H1 (cell line): ENCODE results near the gene SIX5. TPM values are rescaled to one million over a fixed set of nuclear protein-coding genes. Genes with fewer than 3 reads are reported as not detected.

Experiments
- ATF2 ChIP-seq: IDR thresholded peaks from 2 replicates; pipeline ENCODE4 v1.6.1; 2012; ENCODE audit warnings: low read length, inconsistent platforms
- CBX8 ChIP-seq: fragments of 300-800, 300-1000 bp; sonication (generic); IDR thresholded peaks from 2 replicates; pipeline ENCODE4 v1.7.1; 2016; ENCODE audit warnings: low read depth, low read length, borderline replicate concordance
- CHD1 ChIP-seq: IDR thresholded peaks from 2 replicates; pipeline ENCODE4 v1.6.1; 2012; ENCODE audit warnings: low read depth, low read length, improper control_type of control experiment
- CTCF ChIP-seq, 3 experiments: IDR thresholded peaks; 1 replicate in 2 of 3; 2 replicates in 1 of 3; pipeline versions ENCODE4 v1.5.1 to v1.6.1; 2011; ENCODE audit warnings: low read length in 3 of 3, mild to moderate bottlenecking in 3 of 3, inconsistent platforms in 2 of 3, low read depth in 1 of 3, moderate library complexity in 1 of 3; ENCODE audit not compliant: insufficient read depth in 1 of 3; ENCODE audit errors: control extremely low read depth in 1 of 3
- EP300 ChIP-seq, 2 experiments: IDR thresholded peaks; 1 replicate in 1 of 2; 2 replicates in 1 of 2; pipeline ENCODE4 v1.6.1; 2011 to 2012; ENCODE audit warnings: low read depth in 2 of 2, low read length in 2 of 2, mild to moderate bottlenecking in 2 of 2, borderline replicate concordance in 1 of 2, inconsistent platforms in 1 of 2, moderate library complexity in 1 of 2
- GABPA ChIP-seq: IDR thresholded peaks from 2 replicates; pipeline ENCODE4 v1.6.1; 2011; ENCODE audit warnings: mild to moderate bottlenecking, low read length, moderate library complexity, borderline replicate concordance; ENCODE audit not compliant: insufficient read depth
- HDAC2 ChIP-seq, 2 experiments: fragments of 300-600 bp in 1 of 2; sonication (generic) in 1 of 2; IDR thresholded peaks; 2 replicates each; pipeline ENCODE4 v1.6.1; 2011 to 2012; ENCODE audit warnings: low read depth in 2 of 2, low read length in 2 of 2, mild to moderate bottlenecking in 2 of 2, moderate library complexity in 2 of 2, borderline replicate concordance in 1 of 2, inconsistent platforms in 1 of 2
- KDM1A ChIP-seq: fragments of 200-600, 300-600 bp; sonication (generic); IDR thresholded peaks from 2 replicates; pipeline ENCODE4 v1.7.1; 2016; ENCODE audit warnings: mild to moderate bottlenecking, low read length, borderline replicate concordance
- NANOG ChIP-seq: IDR thresholded peaks from 2 replicates; pipeline ENCODE4 v1.6.1; 2011; ENCODE audit warnings: low read length, low read depth, mild to moderate bottlenecking, inconsistent platforms; ENCODE audit not compliant: insufficient read depth, poor library complexity, severe bottlenecking
- POU5F1 ChIP-seq: IDR thresholded peaks from 2 replicates; pipeline ENCODE4 v1.6.1; 2011; ENCODE audit warnings: low read depth, mild to moderate bottlenecking, low read length, moderate library complexity
- RBBP5 ChIP-seq: IDR thresholded peaks from 2 replicates; pipeline ENCODE4 v1.7.1; 2012; ENCODE audit warnings: low read depth, mild to moderate bottlenecking, inconsistent platforms, low read length, moderate library complexity, borderline replicate concordance
- SAP30 ChIP-seq: fragments of 300-600 bp; sonication (generic); IDR thresholded peaks from 2 replicates; pipeline ENCODE4 v1.7.1; 2012; ENCODE audit warnings: low read length, moderate library complexity, mild to moderate bottlenecking, inconsistent platforms; ENCODE audit not compliant: insufficient read depth, insufficient replicate concordance
- SIX5 ChIP-seq: IDR thresholded peaks from 2 replicates; pipeline ENCODE4 v1.6.1; 2011; ENCODE audit warnings: mild to moderate bottlenecking, low read depth, low read length
- SP4 ChIP-seq: IDR thresholded peaks from 2 replicates; pipeline ENCODE4 v1.6.1; 2012; ENCODE audit warnings: low read length, inconsistent platforms
- SRF ChIP-seq: IDR thresholded peaks from 2 replicates; pipeline ENCODE4 v1.6.1; 2011; ENCODE audit warnings: mild to moderate bottlenecking, low read depth, low read length, moderate library complexity
- TAF1 ChIP-seq: IDR thresholded peaks from 2 replicates; pipeline ENCODE4 v1.6.1; 2011; ENCODE audit warnings: mild to moderate bottlenecking, low read depth, low read length
- TAF7 ChIP-seq: optimal IDR thresholded peaks from 2 replicates; pipeline ENCODE3; 2011; ENCODE audit warnings: low read depth, mild to moderate bottlenecking, inconsistent platforms, low read length, moderate library complexity, borderline replicate concordance
- polyA plus RNA-seq, 7 experiments: library from polyadenylated mRNA; depleted of rRNA in 3 of 7; stranded (reverse) in 5 of 7; unstranded in 2 of 7; fragments of >200 nt in 5 of 7; fragments of 200-250 nt in 2 of 7; gene quantifications; 1 replicate in 5 of 7; 2 replicates in 1 of 7; 4 replicates in 1 of 7; pipeline versions ENCODE4 v1.2.1 to v1.2.3, GENCODE V29; 2011 to 2013; ENCODE audit warnings: missing spikeins in 2 of 7, mixed read lengths in 2 of 7
- total RNA-seq: library from RNA; stranded (reverse); fragmentation: NEBNext Ultra II Directional; extraction: Animal tissue kit (Norgen Biotek cat#: 25700); gene quantifications from 2 replicates; pipeline ENCODE4 v1.2.1, GENCODE V29; 2021

Gene SIX5
- total and polyA plus RNA-seq, 2 of the 8 experiments (the other 6 are each of a cell fraction or from before 2014, with no cell fraction given), result 20.9 to 24.2 TPM

GRCh38 chr19:45817010-45817724 lies 48.1 kb upstream of the SIX5 start (continued):
- TF ChIP-seq CTCF (IDR thresholded peaks at IDR 0.05; ENCODE audit: control extremely low read depth in 1 of 3, insufficient read depth in 1 of 3, low read depth in 1 of 3, low read length in 3 of 3), result peak; percentile 97 to 99 (median 99)
- no peak for TF ChIP-seq SIX5
- TF ChIP-seq ATF2, result no peak
- peak; percentile 36; the same call in 1 of the 2 replicates for TF ChIP-seq GABPA
- TF ChIP-seq SRF, result peak; percentile 12; the same call in 1 of the 2 replicates
- peak; percentile 81 for TF ChIP-seq SP4
- TF ChIP-seq HDAC2 (IDR thresholded peaks at IDR 0.05; ENCODE audit: borderline replicate concordance in 1 of 2, low read depth in 2 of 2, low read length in 2 of 2), result no peak
- no peak for TF ChIP-seq SAP30
- TF ChIP-seq TAF7, result peak; percentile 55
- TF ChIP-seq KDM1A, result no peak
- TF ChIP-seq CBX8, result no peak
- TF ChIP-seq CHD1, result no peak
- peak; percentile 61 for TF ChIP-seq TAF1
- TF ChIP-seq RBBP5, result 0 out of 2 replicates have a peak, but pooled peaks have one; percentile 10
- TF ChIP-seq NANOG, result no peak
- no peak for TF ChIP-seq POU5F1
- peak in 1 of 2 experiments; percentile 40; a peak in 1 of 3 replicates for TF ChIP-seq EP300 (IDR thresholded peaks at IDR 0.05; ENCODE audit: borderline replicate concordance in 1 of 2, low read depth in 2 of 2, low read length in 2 of 2)
